ENCODE data around the gene REPS1.
A peak's percentile ranks its signal among the peaks of the same experiment; 100 is the strongest.
"Not testable (repeated sequence)": the region's sequence is repeated elsewhere in the genome, so short reads cannot be mapped to it uniquely, and the experiment has no call there.

Gene REPS1

DNA sequence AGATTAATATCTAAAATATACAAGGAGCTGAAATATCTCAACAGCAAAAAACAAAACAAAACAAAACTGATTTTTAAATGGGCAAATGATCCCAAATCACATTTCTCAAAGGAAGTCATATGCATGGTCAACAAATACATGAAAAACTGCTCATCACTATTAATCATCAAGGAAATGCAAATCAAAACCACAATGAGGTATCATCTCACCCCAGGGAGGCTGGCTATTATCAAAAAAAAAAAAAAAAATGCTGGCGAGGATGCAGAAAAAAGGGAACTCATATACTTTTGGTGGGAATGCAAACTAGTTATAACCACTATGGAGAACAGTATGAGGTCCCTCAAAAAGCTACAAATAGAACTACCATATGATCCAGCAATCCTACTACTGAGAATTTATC lies 34.6 kb downstream of the REPS1 start:
- no peak for DNase-seq (ENCODE audit: low read depth)
- TF ChIP-seq, protein P1, sequence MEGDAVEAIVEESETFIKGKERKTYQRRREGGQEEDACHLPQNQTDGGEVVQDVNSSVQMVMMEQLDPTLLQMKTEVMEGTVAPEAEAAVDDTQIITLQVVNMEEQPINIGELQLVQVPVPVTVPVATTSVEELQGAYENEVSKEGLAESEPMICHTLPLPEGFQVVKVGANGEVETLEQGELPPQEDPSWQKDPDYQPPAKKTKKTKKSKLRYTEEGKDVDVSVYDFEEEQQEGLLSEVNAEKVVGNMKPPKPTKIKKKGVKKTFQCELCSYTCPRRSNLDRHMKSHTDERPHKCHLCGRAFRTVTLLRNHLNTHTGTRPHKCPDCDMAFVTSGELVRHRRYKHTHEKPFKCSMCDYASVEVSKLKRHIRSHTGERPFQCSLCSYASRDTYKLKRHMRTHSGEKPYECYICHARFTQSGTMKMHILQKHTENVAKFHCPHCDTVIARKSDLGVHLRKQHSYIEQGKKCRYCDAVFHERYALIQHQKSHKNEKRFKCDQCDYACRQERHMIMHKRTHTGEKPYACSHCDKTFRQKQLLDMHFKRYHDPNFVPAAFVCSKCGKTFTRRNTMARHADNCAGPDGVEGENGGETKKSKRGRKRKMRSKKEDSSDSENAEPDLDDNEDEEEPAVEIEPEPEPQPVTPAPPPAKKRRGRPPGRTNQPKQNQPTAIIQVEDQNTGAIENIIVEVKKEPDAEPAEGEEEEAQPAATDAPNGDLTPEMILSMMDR (IDR thresholded peaks at IDR 0.05; ENCODE audit: low read length, missing control alignments) = no peak
- H3K4me3 ChIP-seq (replicated peaks; ENCODE audit: low read depth, low read length) = no peak overlapping the region

DNA sequence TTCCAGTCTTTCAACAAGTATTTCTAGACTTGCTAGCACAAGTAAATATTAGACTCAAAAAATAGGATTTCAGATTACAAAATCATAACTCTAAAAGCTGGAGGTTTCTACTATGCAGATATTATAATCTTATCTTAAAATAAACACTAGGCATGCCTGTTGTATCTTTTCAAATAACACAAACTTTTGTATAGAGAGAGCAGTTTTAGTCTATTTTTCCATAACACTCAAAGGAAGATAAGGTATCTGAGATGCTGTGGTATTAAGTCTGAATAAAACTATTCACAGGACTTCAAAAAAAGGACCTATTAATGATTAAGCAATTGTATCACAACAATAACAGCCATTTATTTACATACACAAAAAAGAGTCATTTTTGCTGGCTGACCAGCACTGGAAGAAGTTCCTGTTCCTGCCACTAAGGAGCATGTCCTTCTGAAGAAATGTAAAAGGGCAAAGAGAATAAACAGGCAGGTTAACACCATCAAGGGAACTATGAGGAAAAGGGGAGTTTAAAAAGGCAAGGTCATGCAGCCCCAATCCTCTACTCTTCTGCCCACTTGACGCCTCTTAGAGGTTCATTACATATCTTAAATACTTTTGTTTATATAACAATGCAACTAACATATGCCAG lies 39.4 kb downstream of the REPS1 start:
- TF ChIP-seq, protein P1 (IDR thresholded peaks at IDR 0.05; ENCODE audit: low read length, missing control alignments) = peak; percentile 24
- DNase-seq (ENCODE audit: low read depth) = no peak
- H3K4me3 ChIP-seq (replicated peaks; ENCODE audit: low read depth, low read length) = no peak overlapping the region

- TF ChIP-seq, protein P1 (IDR thresholded peaks at IDR 0.05; ENCODE audit: low read length, missing control alignments) = no peak
- H3K4me3 ChIP-seq (replicated peaks; ENCODE audit: low read depth, low read length) = no peak overlapping the region
- DNase-seq (ENCODE audit: low read depth) = no peak
Observed at GRCh38 chr6:138948004-138948403, 40.0 kb downstream of the REPS1 start.

GRCh38 chr6:138945354-138945753 lies 42.7 kb downstream of the REPS1 start:
- no peak for DNase-seq (ENCODE audit: low read depth)
- TF ChIP-seq, protein P1 (IDR thresholded peaks at IDR 0.05; ENCODE audit: low read length, missing control alignments) = no peak
- H3K4me3 ChIP-seq (replicated peaks; ENCODE audit: low read depth, low read length) = no peak overlapping the region

- DNase-seq (ENCODE audit: low read depth) = peak; percentile 75
- no peak overlapping the region for H3K4me3 ChIP-seq (replicated peaks; ENCODE audit: low read depth, low read length)
- TF ChIP-seq, protein P1 (IDR thresholded peaks at IDR 0.05; ENCODE audit: low read length, missing control alignments) = no peak
Observed at GRCh38 chr6:138944412-138944811, 43.6 kb downstream of the REPS1 start.

- no peak for DNase-seq (ENCODE audit: low read depth)
- TF ChIP-seq, protein P1 (IDR thresholded peaks at IDR 0.05; ENCODE audit: low read length, missing control alignments) = no peak
- no peak overlapping the region for H3K4me3 ChIP-seq (replicated peaks; ENCODE audit: low read depth, low read length)
Observed at GRCh38 chr6:138943089-138943625, 44.9 kb downstream of the REPS1 start.

DNA sequence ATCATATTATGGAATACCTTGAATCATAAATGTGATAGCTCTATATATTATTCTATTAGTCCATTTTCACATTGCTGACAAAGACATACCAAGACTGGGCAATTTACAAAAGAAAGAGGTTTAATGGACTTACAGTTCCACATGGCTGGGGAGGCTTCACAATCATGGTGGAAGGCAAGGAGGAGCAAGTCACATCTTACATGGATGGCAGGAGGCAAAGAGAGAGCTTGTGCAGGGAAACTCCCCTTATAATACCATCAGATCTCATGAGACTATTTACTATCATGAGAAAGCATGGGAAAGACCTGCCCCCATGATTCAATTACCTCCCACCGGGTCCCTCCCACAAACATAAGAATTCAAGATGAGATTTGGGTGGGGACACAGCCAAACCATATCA lies 51.2 kb downstream of the REPS1 start:
- DNase-seq (ENCODE audit: low read depth) = not testable (repeated sequence)

More for the DNA sequence above, 51.2 kb downstream of the REPS1 start:
- H3K4me3 ChIP-seq (replicated peaks; ENCODE audit: low read depth, low read length) = not testable (repeated sequence)
